IMR-90 (cell line): ENCODE data around the gene AMDHD2. TPM values are rescaled to one million over a fixed set of nuclear protein-coding genes. Genes with fewer than 3 reads are reported as not detected.

Source experiments
- ATAC-seq: fragments of 200-7000 bp; cut with Tn5 transposase; 2 replicates; pipeline ENCODE4 v1.9.1; 2020; ENCODE audit warnings: low read depth, mild to moderate bottlenecking, moderate library complexity
- BruUV-seq: library from RNA; stranded (reverse); fragments of 400-500 nt; replicated peaks from 2 replicates; lab custom pipeline; 2021; lab: Mats Ljungman, UMichigan
- CTCF ChIA-PET: fragments of 300-600 bp; formaldehyde crosslinking; extraction: SDS; loops from one replicate; lab custom pipeline; 2021; ENCODE audit warnings: antibody characterized with exemption; lab: Yijun Ruan, JAX
- POLR2A ChIA-PET: fragments of 300-600 bp; sonication (Branson Sonifier 250); formaldehyde crosslinking; loops from one replicate; lab custom pipeline; 2022; ENCODE audit warnings: antibody characterized with exemption; ENCODE audit not compliant: unreplicated experiment; lab: Charles Lee
- DNase-seq: peaks from one replicate; pipeline ENCODE4 v3.0.0; 2013
- H2AFZ ChIP-seq: replicated peaks from 2 replicates; pipeline ENCODE3; 2013; ENCODE audit warnings: low read length, mild to moderate bottlenecking; ENCODE audit not compliant: poor library complexity
- H2AK5ac ChIP-seq: 2 replicates; pipeline ENCODE4 v1.6.1; 2013; ENCODE audit warnings: low read depth, low read length, inconsistent platforms
- H2AK9ac ChIP-seq: replicated peaks from 2 replicates; pipeline ENCODE3; 2013; ENCODE audit warnings: mild to moderate bottlenecking, low read depth, low read length, moderate library complexity; ENCODE audit not compliant: poor library complexity
- H2BK120ac ChIP-seq: 2 replicates; pipeline ENCODE4 v1.6.1; 2013; ENCODE audit warnings: low read depth, low read length, inconsistent platforms
- H2BK15ac ChIP-seq: 3 replicates; pipeline ENCODE4 v1.6.1; 2013; ENCODE audit warnings: low read depth, low read length, inconsistent platforms
- H2BK20ac ChIP-seq: 2 replicates; pipeline ENCODE4 v1.6.1; 2013; ENCODE audit warnings: low read depth, mild to moderate bottlenecking, inconsistent platforms, low read length, moderate library complexity
- H2BK5ac ChIP-seq: 2 replicates; pipeline ENCODE4 v1.6.1; 2013; ENCODE audit warnings: mild to moderate bottlenecking, low read depth, low read length, inconsistent platforms; ENCODE audit not compliant: poor library complexity, severe bottlenecking
- H3K14ac ChIP-seq: replicated peaks from 2 replicates; pipeline ENCODE4 v1.6.1; 2013; ENCODE audit warnings: low read depth, low read length, inconsistent platforms
- H3K18ac ChIP-seq: 2 replicates; pipeline ENCODE4 v1.6.1; 2013; ENCODE audit warnings: low read depth, low read length, control low read depth
- H3K23ac ChIP-seq: 2 replicates; pipeline ENCODE4 v1.6.1; 2013; ENCODE audit warnings: low read depth, low read length, inconsistent platforms
- H3K27ac ChIP-seq: 2 replicates; pipeline ENCODE4 v1.5.1; 2013; ENCODE audit warnings: mild to moderate bottlenecking, control low read depth, low read length; ENCODE audit not compliant: insufficient read depth
- H3K27me3 ChIP-seq: 2 replicates; pipeline ENCODE4 v1.6.1; 2013; ENCODE audit warnings: low read length; ENCODE audit not compliant: control insufficient read depth, insufficient read depth
- H3K36me3 ChIP-seq: 2 replicates; pipeline ENCODE4 v1.6.1; 2013; ENCODE audit warnings: low read length, mixed read lengths; ENCODE audit not compliant: control insufficient read depth, insufficient read depth
- H3K4ac ChIP-seq: 2 replicates; pipeline ENCODE4 v1.6.1; 2013; ENCODE audit warnings: low read depth, low read length, inconsistent platforms
- H3K4me1 ChIP-seq: 2 replicates; pipeline ENCODE4 v1.6.1; 2013; ENCODE audit warnings: low read length, mixed read lengths; ENCODE audit not compliant: control insufficient read depth, insufficient read depth
- H3K4me2 ChIP-seq: 2 replicates; pipeline ENCODE4 v1.6.1; 2013; ENCODE audit warnings: low read depth, mild to moderate bottlenecking, control low read depth, low read length, moderate library complexity
- H3K4me3 ChIP-seq: 2 replicates; pipeline ENCODE4 v1.5.1; 2013; ENCODE audit warnings: low read depth, mild to moderate bottlenecking, control low read depth, low read length, moderate library complexity; ENCODE audit not compliant: insufficient read depth
- H3K56ac ChIP-seq: 2 replicates; pipeline ENCODE4 v1.6.1; 2013; ENCODE audit warnings: low read length, inconsistent platforms; ENCODE audit not compliant: insufficient read depth; ENCODE audit errors: extremely low read depth
- H3K79me1 ChIP-seq, 2 experiments: 2 replicates each; pipeline ENCODE4 v1.6.1; 2013; ENCODE audit warnings: low read length in 2 of 2, inconsistent platforms in 1 of 2, low read depth in 1 of 2
- H3K9ac ChIP-seq: 2 replicates; pipeline ENCODE4 v1.6.1; 2013; ENCODE audit warnings: low read depth, low read length, control low read depth
- H3K9me1 ChIP-seq: 2 replicates; pipeline ENCODE4 v1.6.1; 2013; ENCODE audit warnings: low read length, inconsistent platforms; ENCODE audit not compliant: insufficient read depth
- H3K9me3 ChIP-seq: 2 replicates; pipeline ENCODE4 v1.6.1; 2013; ENCODE audit warnings: low read length; ENCODE audit not compliant: control insufficient read depth, insufficient read depth
- H4K20me1 ChIP-seq: 2 replicates; pipeline ENCODE4 v1.6.1; 2013; ENCODE audit warnings: low read length, inconsistent platforms; ENCODE audit not compliant: insufficient read depth
- H4K5ac ChIP-seq: 2 replicates; pipeline ENCODE4 v1.6.1; 2013; ENCODE audit warnings: mild to moderate bottlenecking, low read depth, low read length, control low read depth
- H4K8ac ChIP-seq, 2 experiments: 2 replicates each; pipeline ENCODE4 v1.6.1; 2013; ENCODE audit warnings: low read depth in 2 of 2, low read length in 2 of 2, control low read depth in 1 of 2, inconsistent platforms in 1 of 2
- H4K91ac ChIP-seq: 2 replicates; pipeline ENCODE4 v1.6.1; 2013; ENCODE audit warnings: low read depth, low read length, inconsistent platforms; ENCODE audit not compliant: insufficient read depth
- CEBPB ChIP-seq: IDR thresholded peaks from 2 replicates; pipeline ENCODE4 v1.6.1; 2012; ENCODE audit warnings: low read depth, low read length, improper control_type of control experiment
- CHD1 ChIP-seq: IDR thresholded peaks from 2 replicates; pipeline ENCODE4 v1.6.1; 2012; ENCODE audit warnings: low read depth, low read length, improper control_type of control experiment
- FOS ChIP-seq: fragments of 150-350 bp; IDR thresholded peaks from 2 replicates; pipeline ENCODE4 v1.6.1; 2016; ENCODE audit warnings: low read depth, low read length
- MAFK ChIP-seq: IDR thresholded peaks from 2 replicates; pipeline ENCODE4 v1.6.1; 2012; ENCODE audit warnings: low read depth, low read length, improper control_type of control experiment
- MAZ ChIP-seq: IDR thresholded peaks from 2 replicates; pipeline ENCODE4 v1.6.1; 2012; ENCODE audit warnings: low read depth, mild to moderate bottlenecking, low read length, improper control_type of control experiment, moderate library complexity, borderline replicate concordance
- MXI1 ChIP-seq: IDR thresholded peaks from 2 replicates; pipeline ENCODE4 v1.6.1; 2012; ENCODE audit warnings: low read depth, mild to moderate bottlenecking, low read length, moderate library complexity, borderline replicate concordance
- NFE2L2 ChIP-seq: fragments of 150-350 bp; IDR thresholded peaks from 2 replicates; pipeline ENCODE4 v1.6.1; 2016; ENCODE audit warnings: low read depth, mild to moderate bottlenecking, low read length
- POLR2A ChIP-seq: IDR thresholded peaks from 2 replicates; pipeline ENCODE4 v1.6.1; 2012; ENCODE audit warnings: mild to moderate bottlenecking, low read depth, low read length
- RAD21 ChIP-seq: IDR thresholded peaks from 2 replicates; pipeline ENCODE4 v1.6.1; 2012; ENCODE audit warnings: low read length, improper control_type of control experiment
- RCOR1 ChIP-seq: IDR thresholded peaks from 2 replicates; pipeline ENCODE4 v1.6.1; 2012; ENCODE audit warnings: mild to moderate bottlenecking, low read length, improper control_type of control experiment; ENCODE audit not compliant: insufficient replicate concordance
- RFX5 ChIP-seq: IDR thresholded peaks from 2 replicates; pipeline ENCODE4 v1.8.0; 2012; ENCODE audit warnings: low read depth, mild to moderate bottlenecking, low read length, moderate library complexity
- SMC3 ChIP-seq: fragments of 150-350 bp; IDR thresholded peaks from 2 replicates; pipeline ENCODE4 v1.6.1; 2016; ENCODE audit warnings: low read depth, mild to moderate bottlenecking, antibody characterized with exemption, low read length, moderate library complexity
- USF2 ChIP-seq: fragments of 150-350 bp; IDR thresholded peaks from 2 replicates; pipeline ENCODE4 v1.6.1; 2017; ENCODE audit warnings: mild to moderate bottlenecking, antibody characterized with exemption, low read length, low read depth
- WGBS, 2 experiments: methylation state at CpG; one replicate each; pipeline versions ENCODE4 v1.1.5 to v1.1.7; 2013; ENCODE audit warnings: missing lambda C conversion rate in 2 of 2; ENCODE audit not compliant: insufficient read length in 1 of 2; ENCODE audit errors: extremely low coverage in 2 of 2; 5-methylcytosine and 5-hydroxymethylcytosine counted together
- dilution Hi-C: fragments of 300-500 bp; cut with HindIII; formaldehyde crosslinking; loops from one replicate; pipeline ENCODE4 v1.14.3; 2018; ENCODE audit warnings: low sequenced_read_pairs; ENCODE audit not compliant: unreplicated experiment
- in situ Hi-C: fragments of 300-500 bp; cut with MboI; formaldehyde crosslinking; loops from 3 replicates; pipeline ENCODE4 v1.14.3; 2019; ENCODE audit warnings: low sequenced_read_pairs, inconsistent platforms, mixed read lengths
- intact Hi-C: fragments of 100-400 bp; cut with micrococcal nuclease; formaldehyde crosslinking; loops from 2 replicates; pipeline ENCODE4 v1.10.0; 2022
- polyA plus RNA-seq, 3 experiments: library from polyadenylated mRNA; depleted of rRNA; stranded (reverse); fragments of >200 nt; gene quantifications; 2 replicates each; pipeline ENCODE4 v1.2.3, GENCODE V29; 2012; ENCODE audit warnings: low replicate concordance in 1 of 3
- total RNA-seq: library from RNA; depleted of rRNA; stranded (reverse); fragments of >200 nt; gene quantifications from 2 replicates; pipeline ENCODE4 v1.2.3, GENCODE V29; 2012
- TF ChIP-seq, protein P1 (sequence below): conservative IDR thresholded peaks from 2 replicates; pipeline ENCODE4 v1.5.1; 2012; ENCODE audit warnings: mild to moderate bottlenecking, low read depth, low read length, improper control_type of control experiment
- TF ChIP-seq, protein P2 (sequence below): fragments of 150-350 bp; IDR thresholded peaks from 2 replicates; pipeline ENCODE4 v1.6.1; 2016; ENCODE audit warnings: low read depth, mild to moderate bottlenecking, low read length, moderate library complexity, borderline replicate concordance

AMDHD2 gene
- total and polyA plus RNA-seq, 2 of the 4 experiments (the other 2 are of a cell fraction), result 10.6 to 30.3 TPM

DNA sequence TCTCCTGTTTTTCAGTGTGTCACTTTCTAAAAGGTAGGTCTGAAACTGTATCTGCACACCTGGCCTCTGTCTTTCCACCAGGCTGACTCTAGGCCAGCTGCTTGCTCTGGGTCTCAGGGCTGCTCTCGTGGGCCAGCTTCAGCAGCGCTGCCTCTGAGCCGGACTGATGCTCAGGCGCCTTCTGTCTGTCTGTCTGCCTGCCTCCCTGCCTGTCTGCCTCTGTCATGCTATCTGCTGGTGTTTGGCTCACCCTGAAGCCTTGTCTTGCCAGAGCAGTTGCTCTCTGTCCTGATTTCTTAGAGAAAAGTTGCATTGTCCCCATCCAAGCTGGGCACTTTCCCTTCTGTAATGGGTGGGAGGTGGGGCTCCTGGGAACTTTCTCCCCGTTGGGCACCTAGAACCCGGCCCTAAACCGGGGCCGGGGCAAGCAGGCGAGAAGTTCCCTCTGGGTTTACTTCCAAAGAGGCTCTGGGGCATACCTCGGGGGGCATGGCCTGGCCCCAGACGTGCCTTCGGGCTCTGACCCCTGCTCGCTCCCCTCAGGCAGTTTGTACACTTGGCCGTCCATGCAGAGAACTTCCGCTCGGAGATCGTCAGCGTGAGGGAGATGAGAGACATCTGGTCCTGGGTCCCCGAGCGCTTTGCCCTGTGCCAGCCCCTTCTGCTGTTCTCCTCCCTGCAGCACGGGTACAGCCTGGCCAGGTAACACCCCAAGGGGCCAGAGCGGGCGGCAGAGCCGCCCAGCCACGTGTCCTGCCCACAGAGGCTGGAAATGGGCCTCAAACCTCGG is 22.3 kb upstream of the AMDHD2 start:
- Histone ChIP-seq H3K4me3 (no peak overlapping the region), H4K20me1 (peaks cover 20% of the 10 kb centered on the region), H3K36me3 (peaks cover 19% of the 10 kb centered on the region; the same call in 1 of the 2 replicates), H2BK5ac (no peak overlapping the region), H3K18ac (no peak overlapping the region), H3K27me3 (no peaks in the 10 kb centered on the region), H3K4ac (no peak overlapping the region), H2BK120ac (no peak overlapping the region), H3K79me1 (peaks cover 3 to 24% of the 10 kb centered on the region in 2 experiments; a peak in 3 of 4 replicates), H2BK20ac (no peak overlapping the region), H3K4me1 (peaks cover 9% of the 10 kb centered on the region), H3K23ac (no peak overlapping the region), H2AFZ (no peak overlapping the region), H3K9ac (no peak overlapping the region), H4K91ac (no peak overlapping the region), H3K27ac (no peak overlapping the region), H3K56ac (no peak overlapping the region), H2AK5ac (no peak overlapping the region), H4K5ac (no peak overlapping the region), H3K9me1 (no peaks in the 10 kb centered on the region), H4K8ac (no peak overlapping the region), H2BK15ac (no peak overlapping the region), H2AK9ac (no peak overlapping the region), H3K9me3 (no peaks in the 10 kb centered on the region), H3K14ac (no peak overlapping the region), H3K4me2 (no peak overlapping the region)
- intact Hi-C loops, result no loop called here
- ATAC-seq (no peak), DNase-seq (no peak)
- dilution Hi-C loops, result no loop called here
- ChIA-PET CTCF (no interaction called here), POLR2A (no interaction called here)
- BruUV-seq, result no TSS peak
- WGBS, 2 experiments, result 78% methylated on average over 11 of the region's 26 CpGs; no CpG with 5 or more reads in 1 of the 2 experiments
- in situ Hi-C loops, result loop anchor here (5.0 kb wide), 1 partner anchor 156 kb away; the partner anchor contains the start of gene ABCA3
- TF ChIP-seq MAZ, result no peak
- TF ChIP-seq, protein P1, sequence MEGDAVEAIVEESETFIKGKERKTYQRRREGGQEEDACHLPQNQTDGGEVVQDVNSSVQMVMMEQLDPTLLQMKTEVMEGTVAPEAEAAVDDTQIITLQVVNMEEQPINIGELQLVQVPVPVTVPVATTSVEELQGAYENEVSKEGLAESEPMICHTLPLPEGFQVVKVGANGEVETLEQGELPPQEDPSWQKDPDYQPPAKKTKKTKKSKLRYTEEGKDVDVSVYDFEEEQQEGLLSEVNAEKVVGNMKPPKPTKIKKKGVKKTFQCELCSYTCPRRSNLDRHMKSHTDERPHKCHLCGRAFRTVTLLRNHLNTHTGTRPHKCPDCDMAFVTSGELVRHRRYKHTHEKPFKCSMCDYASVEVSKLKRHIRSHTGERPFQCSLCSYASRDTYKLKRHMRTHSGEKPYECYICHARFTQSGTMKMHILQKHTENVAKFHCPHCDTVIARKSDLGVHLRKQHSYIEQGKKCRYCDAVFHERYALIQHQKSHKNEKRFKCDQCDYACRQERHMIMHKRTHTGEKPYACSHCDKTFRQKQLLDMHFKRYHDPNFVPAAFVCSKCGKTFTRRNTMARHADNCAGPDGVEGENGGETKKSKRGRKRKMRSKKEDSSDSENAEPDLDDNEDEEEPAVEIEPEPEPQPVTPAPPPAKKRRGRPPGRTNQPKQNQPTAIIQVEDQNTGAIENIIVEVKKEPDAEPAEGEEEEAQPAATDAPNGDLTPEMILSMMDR, result no peak
- TF ChIP-seq SMC3, result no peak
- no peak for TF ChIP-seq FOS
- no peak for TF ChIP-seq RAD21
- TF ChIP-seq, protein P2, sequence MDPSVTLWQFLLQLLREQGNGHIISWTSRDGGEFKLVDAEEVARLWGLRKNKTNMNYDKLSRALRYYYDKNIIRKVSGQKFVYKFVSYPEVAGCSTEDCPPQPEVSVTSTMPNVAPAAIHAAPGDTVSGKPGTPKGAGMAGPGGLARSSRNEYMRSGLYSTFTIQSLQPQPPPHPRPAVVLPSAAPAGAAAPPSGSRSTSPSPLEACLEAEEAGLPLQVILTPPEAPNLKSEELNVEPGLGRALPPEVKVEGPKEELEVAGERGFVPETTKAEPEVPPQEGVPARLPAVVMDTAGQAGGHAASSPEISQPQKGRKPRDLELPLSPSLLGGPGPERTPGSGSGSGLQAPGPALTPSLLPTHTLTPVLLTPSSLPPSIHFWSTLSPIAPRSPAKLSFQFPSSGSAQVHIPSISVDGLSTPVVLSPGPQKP, result no peak
- no peak for TF ChIP-seq CEBPB
- no peak for TF ChIP-seq MAFK
- TF ChIP-seq MXI1, result no peak
- no peak for TF ChIP-seq POLR2A
- no peak for TF ChIP-seq RFX5
- no peak for TF ChIP-seq CHD1
- no peak for TF ChIP-seq NFE2L2
- no peak for TF ChIP-seq USF2
- TF ChIP-seq RCOR1, result no peak
